HUES48 (cell line): ENCODE data around the gene DCAF15.

Experiments
- H3K27ac ChIP-seq: one replicate; pipeline ENCODE4 v1.7.0; 2013; ENCODE audit warnings: low read depth, low read length, inconsistent platforms
- H3K27me3 ChIP-seq: 2 replicates; pipeline ENCODE4 v1.6.1; 2013; ENCODE audit warnings: mild to moderate bottlenecking, low read length; ENCODE audit not compliant: control insufficient read depth, insufficient read depth
- H3K36me3 ChIP-seq: 2 replicates; pipeline ENCODE4 v1.6.1; 2013; ENCODE audit warnings: low read length; ENCODE audit not compliant: control insufficient read depth, insufficient read depth
- H3K4me1 ChIP-seq: 2 replicates; pipeline ENCODE4 v1.6.1; 2013; ENCODE audit warnings: mild to moderate bottlenecking, low read length; ENCODE audit not compliant: control insufficient read depth, insufficient read depth
- H3K4me3 ChIP-seq: 2 replicates; pipeline ENCODE4 v1.5.1; 2013; ENCODE audit warnings: mild to moderate bottlenecking, low read depth, low read length
- H3K9ac ChIP-seq: 2 replicates; pipeline ENCODE4 v1.6.1; 2013; ENCODE audit warnings: mild to moderate bottlenecking, low read depth, low read length, moderate library complexity
- H3K9me3 ChIP-seq: 2 replicates; pipeline ENCODE4 v1.6.1; 2013; ENCODE audit warnings: low read length; ENCODE audit not compliant: control insufficient read depth, insufficient read depth

The DCAF15 gene

DNA sequence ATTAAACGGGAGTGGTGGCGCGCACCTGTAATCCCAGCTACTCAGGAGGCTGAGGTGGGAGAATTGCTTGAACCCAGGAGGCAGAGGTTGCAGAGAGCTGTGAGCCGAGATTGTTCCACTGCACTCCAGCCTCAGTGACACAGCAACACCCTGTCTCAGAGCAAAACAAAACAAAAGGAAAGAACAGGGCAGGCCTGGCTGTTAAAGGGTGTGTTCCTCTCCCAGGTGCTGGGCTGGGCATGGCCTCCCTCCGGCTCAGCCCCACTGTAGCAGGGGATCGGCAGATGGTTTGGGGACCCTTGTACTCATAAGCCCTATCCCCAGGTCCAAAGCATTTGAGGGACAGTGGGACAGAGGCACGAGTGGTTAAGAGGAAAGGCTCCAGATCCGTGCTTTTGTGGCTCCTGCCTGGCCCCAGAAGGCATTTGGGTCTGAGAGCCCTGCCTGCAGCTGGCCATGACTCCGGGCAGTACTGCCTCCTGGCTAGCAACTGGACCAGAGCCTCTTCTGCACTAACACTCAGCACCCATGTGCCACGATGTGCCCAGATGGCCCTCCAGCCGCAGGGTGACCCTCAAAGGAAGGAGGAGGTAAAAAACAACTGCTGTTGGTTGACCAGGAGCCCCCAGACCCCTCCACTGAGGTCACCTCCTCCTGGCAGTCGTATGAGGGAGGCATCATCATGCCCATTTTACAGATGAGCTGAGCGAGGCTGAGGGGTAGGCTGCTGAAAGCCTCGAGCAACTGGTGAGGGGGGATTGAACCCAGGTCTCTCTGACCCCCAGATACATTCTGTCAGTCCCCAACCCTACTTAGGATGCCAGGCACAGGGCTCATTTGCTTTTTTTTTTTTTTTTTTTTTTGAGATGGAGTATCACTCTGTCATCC lies 43.8 kb downstream of the DCAF15 start:
- Histone ChIP-seq H3K9ac (no peak overlapping the region), H3K27me3 (no peaks in the 10 kb centered on the region), H3K36me3 (peaks cover 17% of the 10 kb centered on the region), H3K4me3 (no peak overlapping the region), H3K4me1 (no peaks in the 10 kb centered on the region), H3K27ac (no peak overlapping the region), H3K9me3 (peaks cover 10% of the 10 kb centered on the region)

DNA sequence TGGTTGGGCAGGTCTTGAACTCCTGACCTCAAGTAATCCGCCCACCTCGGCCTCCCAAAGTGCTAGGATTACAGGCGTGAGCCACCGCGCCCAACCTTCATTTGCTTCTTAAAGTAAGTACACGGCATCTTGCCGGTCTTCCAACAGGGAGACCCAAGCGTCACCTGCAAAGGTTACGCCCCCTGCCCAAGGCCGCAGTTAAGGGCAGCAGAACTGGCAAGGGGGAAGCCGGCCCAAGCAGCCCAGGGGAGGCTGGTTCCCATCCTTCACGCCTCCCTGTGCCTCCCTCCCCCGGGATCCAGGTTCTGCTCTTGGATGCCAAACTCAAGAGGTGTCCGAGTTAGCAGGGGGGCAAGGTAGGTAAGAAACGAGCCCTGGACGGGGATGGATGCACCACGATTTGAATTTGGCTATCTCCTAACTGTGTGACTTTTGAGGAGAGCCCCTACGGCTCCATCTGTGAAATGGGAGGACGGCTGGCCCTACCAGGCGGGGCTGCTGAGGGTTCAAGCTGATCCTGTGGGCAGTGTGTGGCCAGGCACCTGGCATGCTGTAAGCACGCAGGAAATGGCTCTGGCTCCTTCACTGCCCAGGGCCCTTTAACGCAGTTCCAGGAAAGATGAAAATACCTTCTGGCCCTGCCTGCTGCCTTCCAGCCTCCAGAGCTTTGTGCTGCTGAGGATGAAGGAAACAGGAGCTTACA lies 44.8 kb downstream of the DCAF15 start:
- Histone ChIP-seq H3K4me3 (no peak overlapping the region), H3K27ac (no peak overlapping the region), H3K4me1 (no peaks in the 10 kb centered on the region), H3K9me3 (peaks cover 10% of the 10 kb centered on the region), H3K9ac (no peak overlapping the region), H3K27me3 (no peaks in the 10 kb centered on the region), H3K36me3 (peaks cover 17% of the 10 kb centered on the region)

DNA sequence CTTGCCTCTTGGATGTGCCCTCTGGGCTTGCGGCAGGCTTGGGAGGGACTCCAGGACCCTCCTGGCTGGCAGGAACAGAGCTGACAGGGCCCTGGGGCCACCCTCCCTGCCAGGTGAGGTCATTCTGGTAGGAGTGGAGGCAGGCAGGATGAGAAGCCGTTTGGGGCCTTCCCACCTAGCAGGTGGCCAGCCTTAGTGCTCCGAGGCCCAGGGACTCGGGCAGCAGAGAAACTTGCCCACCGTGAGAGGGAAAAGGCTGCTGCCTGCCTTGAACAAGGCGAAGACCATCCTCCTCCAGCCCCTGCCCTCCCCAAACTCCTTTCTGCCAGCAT lies 45.3 kb downstream of the DCAF15 start:
- no peak overlapping the region for H3K4me3 ChIP-seq
- H3K4me1 ChIP-seq: no peaks in the 10 kb centered on the region
- peaks cover 10% of the 10 kb centered on the region for H3K9me3 ChIP-seq
- no peak overlapping the region for H3K9ac ChIP-seq
- no peaks in the 10 kb centered on the region for H3K27me3 ChIP-seq
- no peak overlapping the region for H3K27ac ChIP-seq
- peaks cover 12% of the 10 kb centered on the region; the same call in 1 of the 2 replicates for H3K36me3 ChIP-seq

DNA sequence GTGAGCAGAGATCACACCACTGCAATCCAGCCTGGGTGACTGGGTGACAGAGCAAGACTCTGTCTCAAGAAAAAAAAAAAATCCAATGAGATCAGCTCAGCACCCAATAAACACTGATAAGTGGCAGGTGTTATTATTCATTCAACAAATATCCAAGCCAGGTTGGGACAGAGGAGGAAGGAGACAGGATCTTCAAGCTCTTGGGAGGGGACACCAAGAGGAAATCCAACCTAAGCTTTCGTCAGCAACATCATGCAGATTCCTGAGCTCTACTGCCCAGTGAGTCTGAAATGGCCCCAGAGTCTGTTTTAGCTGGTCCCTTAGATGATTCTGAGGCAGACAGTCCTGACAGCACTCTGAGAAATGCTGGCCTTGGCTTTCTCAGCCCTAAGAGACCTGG lies 46.1 kb downstream of the DCAF15 start:
- Histone ChIP-seq H3K4me3 (no peak overlapping the region), H3K36me3 (peaks cover 7% of the 10 kb centered on the region; the same call in 1 of the 2 replicates), H3K9ac (no peak overlapping the region), H3K27me3 (no peaks in the 10 kb centered on the region), H3K9me3 (peaks cover 10% of the 10 kb centered on the region), H3K4me1 (no peaks in the 10 kb centered on the region), H3K27ac (no peak overlapping the region)

DNA sequence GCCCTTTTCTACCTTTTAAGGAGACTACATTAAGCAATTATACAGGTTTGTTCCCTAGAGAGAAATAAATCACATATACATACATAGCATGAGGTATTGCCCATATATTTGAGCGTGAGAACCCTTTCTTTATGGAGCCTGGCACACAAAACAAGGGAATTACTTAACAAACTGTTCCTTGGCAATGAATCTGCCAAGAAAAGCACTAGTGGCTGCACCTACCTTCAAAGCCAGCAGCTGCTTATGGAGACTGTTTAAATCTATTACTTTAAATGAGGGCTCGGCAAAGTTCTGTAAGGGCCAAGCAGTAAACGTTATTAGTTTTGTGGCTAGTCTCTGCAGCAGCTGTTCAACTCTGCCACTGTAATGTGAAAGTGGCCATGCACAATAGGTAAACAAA lies 46.8 kb downstream of the DCAF15 start:
- Histone ChIP-seq H3K27me3 (no peaks in the 10 kb centered on the region), H3K4me3 (no peak overlapping the region), H3K36me3 (peaks cover 7% of the 10 kb centered on the region; the same call in 1 of the 2 replicates), H3K9ac (no peak overlapping the region), H3K9me3 (peaks cover 10% of the 10 kb centered on the region), H3K27ac (no peak overlapping the region), H3K4me1 (no peaks in the 10 kb centered on the region)

DNA sequence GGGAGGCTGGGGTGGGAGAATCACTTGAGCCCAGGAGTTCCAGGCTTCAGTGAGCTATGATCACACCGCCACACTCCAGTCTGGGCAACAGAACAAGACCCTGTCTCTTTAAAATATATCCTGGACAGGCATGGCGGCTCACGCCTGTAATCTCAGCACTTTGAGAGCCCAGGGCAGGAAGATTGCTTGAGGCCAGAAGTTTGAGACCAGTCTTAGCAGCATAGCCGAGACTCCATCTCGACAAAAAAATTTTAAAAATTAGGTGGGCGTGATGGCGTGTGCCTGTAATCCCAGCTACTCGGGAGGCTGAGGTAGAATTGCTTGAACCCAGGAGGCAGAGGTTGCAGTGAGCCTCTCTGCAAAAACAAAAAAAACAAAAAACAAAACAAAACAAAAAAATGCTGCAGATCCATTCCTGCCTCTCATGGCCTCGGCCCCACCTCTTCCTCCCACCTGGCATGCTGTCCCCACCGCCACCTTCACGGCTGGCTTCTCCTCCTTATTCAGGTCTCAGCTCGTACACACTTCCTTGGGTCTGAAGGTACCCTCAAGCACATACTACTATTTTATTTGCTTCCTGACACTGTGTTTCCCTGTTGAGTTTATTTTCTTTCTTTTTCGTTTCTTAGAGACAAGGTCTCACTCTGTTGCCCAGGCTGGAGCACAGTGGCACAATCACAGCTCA lies 48.5 kb downstream of the DCAF15 start:
- Histone ChIP-seq H3K4me1 (peaks cover 5% of the 10 kb centered on the region; the same call in 1 of the 2 replicates), H3K36me3 (peaks cover 7% of the 10 kb centered on the region; the same call in 1 of the 2 replicates), H3K27me3 (no peaks in the 10 kb centered on the region)

DNA sequence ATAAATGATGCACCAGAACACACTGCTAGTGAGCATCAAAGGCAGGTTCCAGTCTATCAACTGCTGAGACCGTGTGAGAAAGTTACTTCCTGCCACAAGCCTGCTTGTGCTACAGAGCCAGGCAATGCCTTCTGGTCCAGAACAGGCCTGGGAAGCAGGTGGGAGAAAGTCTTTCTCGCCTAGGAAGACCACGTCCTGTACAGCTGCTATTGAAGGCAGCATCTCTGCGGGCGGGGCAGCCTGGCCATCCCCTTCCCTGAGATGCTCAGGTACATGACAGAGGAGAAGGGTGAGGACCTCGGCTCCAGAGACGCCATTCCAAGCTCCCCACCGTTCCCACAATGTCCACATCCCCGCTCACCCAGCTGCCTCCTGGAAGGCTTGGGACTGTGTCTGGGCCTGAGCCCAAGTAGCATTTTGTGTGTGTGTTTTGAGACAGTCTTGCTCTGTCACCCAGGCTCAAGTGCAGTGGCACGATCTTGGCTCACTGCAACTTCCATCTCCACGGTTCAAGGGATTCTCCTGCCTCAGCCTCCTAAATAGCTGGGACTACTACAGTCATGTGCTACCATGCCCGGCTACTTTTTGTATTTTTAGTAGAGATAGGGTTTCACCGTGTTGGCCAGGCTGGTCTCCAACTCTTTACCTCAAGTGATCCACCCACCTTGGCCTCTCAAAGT lies 50.4 kb downstream of the DCAF15 start:
- Histone ChIP-seq H3K4me1 (peaks cover 5% of the 10 kb centered on the region; the same call in 1 of the 2 replicates), H3K27me3 (no peaks in the 10 kb centered on the region), H3K9ac (no peak overlapping the region), H3K4me3 (no peak overlapping the region), H3K9me3 (peaks cover 10% of the 10 kb centered on the region), H3K36me3 (0 out of 2 replicates have a peak, but pooled peaks cover 3% of the 10 kb centered on the region), H3K27ac (no peak overlapping the region)

More for the DNA sequence above, 48.5 kb downstream of the DCAF15 start:
- H3K27ac ChIP-seq: no peak overlapping the region
- peaks cover 10% of the 10 kb centered on the region for H3K9me3 ChIP-seq
- no peak overlapping the region for H3K9ac ChIP-seq
- no peak overlapping the region for H3K4me3 ChIP-seq

DNA sequence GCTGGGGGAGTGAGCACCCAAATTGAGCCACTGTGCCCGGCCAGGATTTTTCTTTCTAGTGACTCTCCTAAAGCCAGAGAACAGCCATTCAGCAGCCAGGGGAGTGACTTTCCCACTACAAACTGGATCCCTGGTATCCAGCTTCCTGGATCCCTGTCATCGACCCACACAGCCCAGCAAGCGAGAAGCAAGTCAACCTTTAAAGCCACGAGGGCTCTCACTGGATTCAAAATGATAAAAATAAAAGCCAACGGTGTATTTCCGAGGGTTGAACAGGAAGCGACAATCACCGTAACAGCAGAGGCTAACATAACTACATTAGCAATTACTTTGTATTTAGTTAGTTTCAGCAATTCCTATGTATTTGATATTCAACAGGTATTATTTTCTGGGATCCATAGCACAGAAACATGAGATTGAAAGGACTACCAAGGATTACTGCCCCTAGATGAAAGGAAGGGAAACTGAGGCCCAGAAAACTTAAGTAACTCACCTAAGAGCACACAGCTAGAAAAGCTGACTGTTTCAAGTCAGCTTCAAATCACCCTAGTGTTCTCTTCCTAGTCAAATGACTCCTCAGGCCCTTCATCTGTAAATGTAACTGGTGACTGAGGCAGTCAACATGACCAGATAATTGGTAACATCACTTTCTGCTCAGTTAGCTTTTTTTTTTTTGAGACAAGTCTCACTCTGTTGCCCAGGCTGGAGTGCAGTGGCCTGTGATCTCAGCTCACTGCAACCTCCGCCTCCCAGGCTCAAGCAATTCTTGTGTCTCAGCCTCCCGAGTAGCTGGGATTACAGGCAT lies 51.1 kb downstream of the DCAF15 start:
- no peak overlapping the region for H3K9ac ChIP-seq
- H3K4me1 ChIP-seq: peaks cover 5% of the 10 kb centered on the region; the same call in 1 of the 2 replicates
- H3K4me3 ChIP-seq: no peak overlapping the region
- H3K27me3 ChIP-seq: no peaks in the 10 kb centered on the region
- peaks cover 9% of the 10 kb centered on the region for H3K9me3 ChIP-seq
- H3K27ac ChIP-seq: no peak overlapping the region
- H3K36me3 ChIP-seq: 0 out of 2 replicates have a peak, but pooled peaks cover 3% of the 10 kb centered on the region

DNA sequence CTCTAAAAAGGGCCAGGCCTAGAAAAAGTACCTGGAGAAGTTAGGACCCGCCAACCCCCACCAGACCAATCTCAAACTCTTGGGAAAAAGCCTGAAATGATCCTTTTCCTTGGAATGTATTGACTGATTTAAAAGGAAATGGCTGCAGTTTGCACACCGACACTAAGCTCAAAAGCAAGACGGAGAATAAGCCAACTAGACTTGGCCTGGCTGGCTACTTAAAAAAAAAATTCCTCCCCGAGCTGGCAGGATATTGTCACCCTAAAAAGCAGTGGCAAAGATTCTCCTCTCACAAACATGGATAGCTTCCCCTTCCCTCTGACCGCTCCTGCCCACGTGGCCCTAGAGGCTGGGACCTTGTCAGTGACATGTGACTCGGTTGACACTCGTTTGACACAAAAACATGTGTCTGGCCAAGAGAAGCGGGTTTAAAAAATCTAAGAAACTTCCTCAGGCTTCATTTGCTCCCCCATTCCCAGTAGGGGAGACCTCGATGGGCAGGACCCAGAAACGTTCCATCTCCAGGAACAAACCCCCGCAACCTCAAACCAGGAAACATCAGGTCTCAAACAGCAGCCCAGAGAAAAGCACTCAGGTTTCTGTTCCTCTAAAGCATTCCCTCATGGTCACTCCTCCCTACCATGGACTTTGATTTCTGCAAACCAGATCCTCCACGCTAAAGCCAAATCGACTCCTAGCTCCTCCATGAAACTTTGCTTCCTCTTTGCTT lies 52.5 kb downstream of the DCAF15 start:
- H3K9me3 ChIP-seq: no peaks in the 10 kb centered on the region
- H3K4me3 ChIP-seq: no peak overlapping the region; the same call in 1 of the 2 replicates
- H3K9ac ChIP-seq: no peak overlapping the region
- no peaks in the 10 kb centered on the region for H3K27me3 ChIP-seq
- peak overlapping the region; percentile 59 for H3K27ac ChIP-seq
- no peaks in the 10 kb centered on the region for H3K36me3 ChIP-seq
- peaks cover 5% of the 10 kb centered on the region; the same call in 1 of the 2 replicates for H3K4me1 ChIP-seq
